BJ (cell line): Measurements from ENCODE around the gene MALRD1. TPM values are rescaled to one million over a fixed set of nuclear protein-coding genes. Genes with fewer than 3 reads are reported as not detected.

Experiments
- CTCF ChIA-PET: fragments of 350-600 bp; formaldehyde crosslinking; extraction: SDS; loops from one replicate; lab custom pipeline; 2021; ENCODE audit warnings: antibody characterized with exemption, inconsistent platforms; lab: Yijun Ruan, JAX
- POLR2A ChIA-PET: fragments of 300-600 bp; sonication (Branson Sonifier 250); formaldehyde crosslinking; extraction: SDS; loops from one replicate; lab custom pipeline; 2021; ENCODE audit warnings: antibody characterized with exemption; lab: Charles Lee
- DNase-seq: peaks from one replicate; pipeline ENCODE4 v3.0.0-alpha.2; 2011; ENCODE audit warnings: low read depth
- H3K27me3 ChIP-seq: 2 replicates; pipeline ENCODE4 v1.6.0; 2011; ENCODE audit warnings: low read length; ENCODE audit not compliant: control insufficient read depth, insufficient read depth
- H3K36me3 ChIP-seq: 2 replicates; pipeline ENCODE4 v1.5.1; 2011; ENCODE audit warnings: low read length; ENCODE audit not compliant: control insufficient read depth, insufficient read depth
- H3K4me3 ChIP-seq: 2 replicates; pipeline ENCODE4 v1.5.1; 2011; ENCODE audit warnings: low read depth, mild to moderate bottlenecking, control low read depth, low read length
- polyA plus RNA-seq: library from polyadenylated mRNA; depleted of rRNA; stranded (reverse); fragments of >200 nt; gene quantifications from 2 replicates; pipeline ENCODE4 v1.2.3, GENCODE V29; 2011
- small RNA-seq: library from RNA; depleted of rRNA; stranded (forward); fragments of <200 nt; gene quantifications from one replicate; pipeline ENCODE3, GENCODE V24; 2012; ENCODE audit warnings: low replicate concordance, low read depth; ENCODE audit not compliant: insufficient read length
- TF ChIP-seq, protein P1 (sequence below): IDR thresholded peaks from 2 replicates; pipeline ENCODE4 v1.5.1; 2011; ENCODE audit warnings: low read depth, mild to moderate bottlenecking, control low read depth, inconsistent platforms, low read length, moderate library complexity; ENCODE audit not compliant: insufficient read depth

The MALRD1 gene
- polyA plus RNA-seq, 1 experiment: not detected

DNA sequence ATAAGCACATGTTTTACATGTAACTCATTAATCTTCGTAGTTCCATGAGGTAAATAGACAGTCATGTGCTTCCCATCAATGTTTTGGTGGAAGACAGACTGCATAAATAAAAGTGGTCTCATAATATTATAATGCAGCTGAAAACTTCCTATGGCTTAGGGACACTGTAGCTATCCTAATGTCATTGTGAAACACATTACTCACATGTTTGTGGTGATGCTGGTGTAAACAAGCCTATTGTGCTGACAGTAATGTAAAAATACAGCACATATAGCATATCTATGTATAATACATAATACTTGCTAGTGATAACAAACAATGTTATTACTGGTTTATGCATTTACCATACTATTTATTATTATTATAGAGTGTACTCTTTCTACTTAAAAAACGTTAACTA, 730.4 kb downstream of the MALRD1 start:
- CTCF ChIA-PET: no interaction called here
- POLR2A ChIA-PET: no interaction called here
- H3K27me3 ChIP-seq: no peaks in the 10 kb centered on the region
- TF ChIP-seq, protein P1, sequence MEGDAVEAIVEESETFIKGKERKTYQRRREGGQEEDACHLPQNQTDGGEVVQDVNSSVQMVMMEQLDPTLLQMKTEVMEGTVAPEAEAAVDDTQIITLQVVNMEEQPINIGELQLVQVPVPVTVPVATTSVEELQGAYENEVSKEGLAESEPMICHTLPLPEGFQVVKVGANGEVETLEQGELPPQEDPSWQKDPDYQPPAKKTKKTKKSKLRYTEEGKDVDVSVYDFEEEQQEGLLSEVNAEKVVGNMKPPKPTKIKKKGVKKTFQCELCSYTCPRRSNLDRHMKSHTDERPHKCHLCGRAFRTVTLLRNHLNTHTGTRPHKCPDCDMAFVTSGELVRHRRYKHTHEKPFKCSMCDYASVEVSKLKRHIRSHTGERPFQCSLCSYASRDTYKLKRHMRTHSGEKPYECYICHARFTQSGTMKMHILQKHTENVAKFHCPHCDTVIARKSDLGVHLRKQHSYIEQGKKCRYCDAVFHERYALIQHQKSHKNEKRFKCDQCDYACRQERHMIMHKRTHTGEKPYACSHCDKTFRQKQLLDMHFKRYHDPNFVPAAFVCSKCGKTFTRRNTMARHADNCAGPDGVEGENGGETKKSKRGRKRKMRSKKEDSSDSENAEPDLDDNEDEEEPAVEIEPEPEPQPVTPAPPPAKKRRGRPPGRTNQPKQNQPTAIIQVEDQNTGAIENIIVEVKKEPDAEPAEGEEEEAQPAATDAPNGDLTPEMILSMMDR: no peak
- DNase-seq: no peak
- no peak overlapping the region for H3K4me3 ChIP-seq
- no peaks in the 10 kb centered on the region for H3K36me3 ChIP-seq

DNA sequence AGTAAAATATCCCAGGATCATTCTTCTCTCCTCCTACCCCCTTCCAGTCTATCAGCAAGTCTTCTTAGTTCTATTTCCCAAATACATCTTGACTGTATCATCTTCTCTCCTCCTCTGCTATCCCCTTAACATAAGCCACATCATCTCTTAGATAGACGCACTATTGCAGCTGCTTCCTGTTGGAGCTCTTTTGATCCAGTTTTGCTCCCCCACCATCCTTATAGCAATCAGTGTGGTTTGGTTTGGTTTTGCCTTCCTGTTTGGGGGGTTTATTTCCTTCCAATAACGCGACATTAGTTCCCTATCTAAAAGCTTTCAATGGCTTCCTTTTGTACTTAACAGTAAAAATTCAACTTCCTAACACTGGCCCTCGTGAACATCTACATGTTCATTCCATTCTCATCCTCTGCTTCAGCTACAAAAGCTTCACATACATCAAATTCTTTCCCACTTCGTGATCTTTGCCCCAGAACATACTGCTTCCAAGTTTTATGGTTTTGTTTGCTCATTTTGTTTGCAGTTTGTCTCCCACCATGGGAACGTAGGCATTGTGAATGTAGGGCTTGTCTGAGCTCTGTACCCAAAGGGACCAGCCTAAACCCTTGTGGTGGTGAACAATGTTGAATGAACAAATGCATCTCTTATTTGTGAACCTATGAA, 734.0 kb downstream of the MALRD1 start:
- CTCF ChIA-PET: interaction anchor here (1.8 kb wide), 1 partner anchor 14 kb away, joined by 3 read pairs; no protein-coding TSS in a partner anchor
- H3K4me3 ChIP-seq: no peak overlapping the region
- TF ChIP-seq, protein P1: no peak
- POLR2A ChIA-PET: no interaction called here
- no peaks in the 10 kb centered on the region for H3K36me3 ChIP-seq
- H3K27me3 ChIP-seq: no peaks in the 10 kb centered on the region
- DNase-seq: no peak

DNA sequence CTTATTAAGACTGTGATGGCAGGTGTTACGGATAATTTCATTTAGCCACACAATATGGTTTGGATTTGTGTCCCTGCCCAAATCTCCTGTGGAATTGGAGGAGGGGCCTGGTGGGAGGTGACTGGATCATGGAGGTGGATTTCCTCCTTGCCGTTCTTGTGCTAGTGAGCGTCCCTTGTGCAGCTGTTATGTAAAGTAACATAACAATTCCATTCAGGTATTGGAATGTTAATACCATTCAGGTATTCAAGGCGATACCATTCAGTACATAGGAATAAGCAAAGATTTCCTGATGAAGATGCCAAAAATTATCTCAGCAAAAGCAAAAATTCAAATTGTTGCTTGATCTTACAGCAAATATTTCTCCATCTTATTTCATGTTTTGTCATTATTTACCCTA, 735.1 kb downstream of the MALRD1 start:
- no peaks in the 10 kb centered on the region for H3K27me3 ChIP-seq
- ChIA-PET POLR2A (no interaction called here), CTCF (interaction anchor here (1.8 kb wide), 1 partner anchor 15 kb away, joined by 3 read pairs; no protein-coding TSS in a partner anchor)
- TF ChIP-seq, protein P1: no peak
- H3K4me3 ChIP-seq: no peak overlapping the region
- no peaks in the 10 kb centered on the region for H3K36me3 ChIP-seq
- no peak for DNase-seq

Small RNA genes lying within 50 kb of the gene (small RNA-seq; reads per million reads assigned to genes)
- gene AL354695.1: not detected
- gene HMGN1P20: not detected
- gene RF00012: not detected
- 0.84 reads per million for gene RNA5SP303
